Sciatic nerve (tissue), 2 donors: ENCODE data around the gene SPTLC1. TPM values are rescaled to one million over a fixed set of nuclear protein-coding genes. Genes with fewer than 3 reads are reported as not detected.
A peak's percentile ranks its signal among the peaks of the same experiment; 100 is the strongest.
"Not testable (repeated sequence)": the region's sequence is repeated elsewhere in the genome, so short reads cannot be mapped to it uniquely, and the experiment has no call there.

Experiments
- ATAC-seq: fragments of 200-7000 bp; cut with Tn5 transposase; one replicate; pipeline ENCODE4 v1.9.1; 2020; ENCODE audit warnings: mild to moderate bottlenecking, moderate library complexity
- DNase-seq: peaks from one replicate; pipeline ENCODE4 v3.0.0-alpha.2; 2020; ENCODE audit warnings: low spot score
- intact Hi-C: fragments of 100-400 bp; cut with DNase I; formaldehyde crosslinking; loops from one replicate; pipeline ENCODE4 v1.14.2; 2022
- total RNA-seq: library from RNA; stranded (reverse); fragmentation: NEBNext Ultra II Directional; extraction: Animal tissue kit (Norgen Biotek cat#: 25700); gene quantifications from one replicate; pipeline ENCODE4 v1.2.1, GENCODE V29; 2021
- donor health status: DM: no; HTN: no; CAD: no.
- donor health status: DM: no; HTN: no; CAD: no.

SPTLC1 gene, protein sequence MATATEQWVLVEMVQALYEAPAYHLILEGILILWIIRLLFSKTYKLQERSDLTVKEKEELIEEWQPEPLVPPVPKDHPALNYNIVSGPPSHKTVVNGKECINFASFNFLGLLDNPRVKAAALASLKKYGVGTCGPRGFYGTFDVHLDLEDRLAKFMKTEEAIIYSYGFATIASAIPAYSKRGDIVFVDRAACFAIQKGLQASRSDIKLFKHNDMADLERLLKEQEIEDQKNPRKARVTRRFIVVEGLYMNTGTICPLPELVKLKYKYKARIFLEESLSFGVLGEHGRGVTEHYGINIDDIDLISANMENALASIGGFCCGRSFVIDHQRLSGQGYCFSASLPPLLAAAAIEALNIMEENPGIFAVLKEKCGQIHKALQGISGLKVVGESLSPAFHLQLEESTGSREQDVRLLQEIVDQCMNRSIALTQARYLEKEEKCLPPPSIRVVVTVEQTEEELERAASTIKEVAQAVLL
- total RNA-seq = 66.4 TPM

DNA sequence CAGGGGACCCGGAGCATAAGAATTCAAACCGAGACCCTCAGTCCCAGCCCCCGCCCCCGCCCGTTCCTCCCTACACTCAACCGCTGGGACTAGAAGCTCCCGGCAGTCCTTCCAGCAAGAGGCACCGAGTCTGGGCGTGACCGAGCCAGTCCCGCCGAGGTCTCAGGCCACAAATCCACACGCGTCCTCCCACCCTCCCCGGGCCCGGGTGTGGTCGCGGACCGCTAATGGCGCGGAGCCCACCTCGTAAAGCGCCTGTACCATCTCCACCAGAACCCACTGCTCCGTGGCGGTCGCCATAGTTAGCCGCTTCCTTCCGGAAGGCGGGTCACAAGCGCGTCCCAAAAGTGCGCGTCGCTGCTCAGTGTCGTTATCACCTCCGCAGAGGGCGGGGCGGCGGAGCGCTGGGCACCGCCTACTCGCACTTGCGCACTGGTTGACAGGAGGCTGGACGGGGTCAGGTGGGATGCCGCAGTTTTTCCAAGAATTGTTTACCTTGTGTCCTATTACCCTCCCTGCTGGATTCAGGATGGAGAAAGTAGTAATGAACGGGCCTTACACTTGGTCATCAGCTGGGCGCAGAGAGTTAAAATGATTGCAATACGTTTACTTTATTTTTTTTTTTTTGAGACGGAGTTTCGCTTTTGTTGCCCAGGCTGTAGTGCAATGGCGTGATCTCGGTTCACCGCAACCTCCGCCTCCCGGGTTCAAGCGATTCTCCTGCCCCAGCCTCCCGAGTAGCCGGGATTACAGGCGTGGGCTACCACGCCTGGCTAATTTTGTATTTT lies at the start of gene SPTLC1:
SPTLC1 (minus strand) TSS at position 343 of the 788 bp plus-strand sequence; CDS start at position 300, 43 bp downstream.
- intact Hi-C loops = no loop called here
- peak; percentile 100 for ATAC-seq
- DNase-seq = peak; percentile 97

DNA sequence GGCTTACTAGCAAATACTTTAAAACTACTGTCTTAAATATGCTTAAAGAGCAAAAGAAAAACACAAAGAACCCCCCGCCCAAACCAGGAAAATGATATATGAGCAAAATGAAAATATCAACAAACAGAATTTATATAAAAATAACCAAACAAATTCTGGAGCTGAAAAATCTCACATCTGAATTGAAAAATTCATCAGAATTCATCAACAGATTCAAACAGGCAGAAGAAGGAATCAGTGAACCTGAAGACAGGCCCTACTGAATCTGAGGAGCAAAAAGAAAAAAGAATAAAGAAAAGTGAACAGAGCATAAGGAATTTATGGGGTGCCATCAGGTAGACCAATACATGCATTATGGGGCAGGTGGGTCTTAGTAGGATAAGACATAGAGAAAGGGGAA lies 49.8 kb upstream of the SPTLC1 start:
- intact Hi-C loops = no loop called here
- ATAC-seq = no peak
- no peak for DNase-seq

DNA sequence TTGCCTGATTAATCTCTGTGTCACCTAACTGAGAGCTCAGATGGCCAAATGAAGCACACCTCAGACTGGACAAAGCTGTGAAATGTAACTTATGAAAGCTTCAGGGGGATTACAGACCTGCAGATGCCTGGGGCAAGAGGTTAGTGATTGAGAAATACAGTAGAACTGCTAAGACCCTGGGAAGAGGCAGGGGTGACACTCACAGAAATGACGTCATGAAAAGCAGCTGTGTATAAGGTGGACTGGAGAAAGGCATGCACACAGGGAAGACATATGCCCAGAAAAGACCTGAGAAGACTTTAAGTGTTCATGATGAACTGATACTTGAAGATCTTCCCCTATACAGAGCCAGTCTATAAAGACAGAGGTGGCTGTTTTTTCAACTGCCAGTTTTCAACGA lies 49.3 kb upstream of the SPTLC1 start:
- DNase-seq (no peak), ATAC-seq (no peak)
- intact Hi-C loops = no loop called here

DNA sequence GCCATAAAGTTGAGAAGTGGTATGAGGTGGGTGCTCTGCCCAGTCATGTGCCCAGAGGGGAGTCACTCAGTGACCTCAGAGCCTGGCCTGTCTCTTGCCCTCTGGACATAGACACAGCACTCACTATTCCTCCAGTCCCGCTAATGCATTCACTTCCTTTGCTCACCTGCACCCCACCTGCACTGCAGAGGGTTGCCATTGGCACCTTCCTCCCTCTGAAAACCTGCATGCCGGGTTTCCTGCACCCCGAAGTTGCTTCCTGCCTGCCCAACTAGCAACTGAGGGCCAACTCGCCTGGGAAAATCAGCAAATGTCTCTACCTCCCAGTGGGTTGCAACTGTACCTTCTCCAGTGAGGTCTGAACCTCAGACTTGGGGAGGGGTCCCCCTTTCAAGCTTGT lies 48.1 kb upstream of the SPTLC1 start:
- DNase-seq (no peak), ATAC-seq (no peak)
- intact Hi-C loops = no loop called here

DNA sequence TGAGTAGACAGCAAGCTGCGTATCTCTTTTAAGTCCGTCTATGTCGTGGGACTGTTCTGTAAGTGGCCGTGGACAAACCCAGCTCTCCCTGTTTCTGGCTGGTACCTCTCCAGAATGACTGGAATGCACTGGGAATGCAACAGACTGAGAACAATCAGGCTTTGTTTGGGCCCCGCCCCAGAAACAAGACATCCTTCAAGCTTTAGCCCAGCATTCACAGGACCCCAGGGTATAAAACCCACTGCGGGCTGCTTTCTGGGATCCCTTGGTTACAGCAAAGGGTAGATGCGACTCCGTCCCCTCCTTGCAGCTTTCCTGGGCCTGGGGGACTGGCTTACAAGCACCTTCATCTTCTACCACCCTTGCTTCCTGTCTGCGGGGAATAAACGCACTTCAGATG lies 45.6 kb upstream of the SPTLC1 start:
- no peak for ATAC-seq
- DNase-seq = no peak
- intact Hi-C loops = no loop called here

DNA sequence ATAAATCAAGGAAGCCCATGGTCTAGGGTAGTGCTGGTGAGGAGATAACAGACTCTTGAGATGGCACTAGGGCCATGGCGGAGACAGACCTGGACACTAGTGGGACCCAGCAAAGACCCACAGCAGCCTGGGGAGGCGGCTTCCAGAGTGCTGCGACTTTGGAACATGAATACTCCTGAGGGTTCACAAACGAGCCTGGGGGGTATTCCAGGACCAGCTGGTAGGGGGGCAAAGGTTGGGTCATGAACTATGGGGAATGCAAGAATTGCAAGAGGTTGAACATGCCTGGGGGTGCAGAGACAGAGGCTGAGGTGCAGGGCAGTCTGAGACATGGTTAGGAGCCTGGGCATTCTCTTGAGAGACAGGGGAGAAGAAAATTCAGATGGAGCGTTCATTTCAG lies 43.8 kb upstream of the SPTLC1 start:
- no peak for DNase-seq
- intact Hi-C loops = no loop called here
- no peak for ATAC-seq

DNA sequence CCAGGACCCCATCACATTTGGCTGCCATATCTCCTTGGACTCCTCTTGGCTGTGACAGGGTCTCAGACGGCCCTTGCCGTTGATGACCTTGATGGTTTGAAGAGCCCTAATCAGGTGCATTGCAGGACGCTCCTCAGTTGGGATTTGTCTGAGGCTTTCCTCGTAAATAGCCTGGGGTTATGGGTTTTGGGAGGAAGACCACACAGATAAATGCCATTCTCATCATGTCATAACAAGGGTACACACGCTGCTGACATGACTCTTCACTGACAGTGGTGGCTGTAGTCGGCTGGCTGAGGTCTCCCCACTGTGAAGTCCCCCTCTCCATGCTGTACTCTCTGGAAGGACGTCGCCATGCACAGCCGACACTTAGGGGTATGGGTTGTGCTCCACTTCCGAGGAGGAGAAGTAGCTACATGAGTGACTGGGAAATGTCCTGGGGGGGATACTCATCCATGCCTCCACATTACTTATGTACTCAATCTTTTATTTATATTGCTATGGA lies 42.9 kb upstream of the SPTLC1 start:
- ATAC-seq (no peak), DNase-seq (no peak)
- intact Hi-C loops = no loop called here

DNA sequence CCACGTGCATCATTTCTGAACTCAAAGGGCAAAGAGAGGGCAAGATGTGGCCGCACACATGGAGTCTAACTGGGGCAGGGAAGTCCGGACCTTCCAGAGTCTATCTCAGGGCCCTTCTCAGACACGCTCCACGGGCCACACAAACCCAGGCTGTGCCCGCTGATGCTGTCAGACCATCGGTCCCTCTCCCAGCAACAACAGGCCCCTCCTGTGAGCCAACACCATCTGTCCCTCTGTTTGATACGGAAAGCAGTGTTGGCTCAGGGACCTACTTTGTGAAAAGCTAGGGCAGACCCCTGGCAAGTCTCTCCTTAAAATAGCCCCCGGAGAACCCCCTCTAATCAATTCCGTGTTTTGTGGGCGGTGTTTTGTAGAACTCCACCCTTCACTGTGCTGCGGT lies 40.5 kb upstream of the SPTLC1 start:
- DNase-seq, intact Hi-C loops, ATAC-seq: not testable (repeated sequence)

DNA sequence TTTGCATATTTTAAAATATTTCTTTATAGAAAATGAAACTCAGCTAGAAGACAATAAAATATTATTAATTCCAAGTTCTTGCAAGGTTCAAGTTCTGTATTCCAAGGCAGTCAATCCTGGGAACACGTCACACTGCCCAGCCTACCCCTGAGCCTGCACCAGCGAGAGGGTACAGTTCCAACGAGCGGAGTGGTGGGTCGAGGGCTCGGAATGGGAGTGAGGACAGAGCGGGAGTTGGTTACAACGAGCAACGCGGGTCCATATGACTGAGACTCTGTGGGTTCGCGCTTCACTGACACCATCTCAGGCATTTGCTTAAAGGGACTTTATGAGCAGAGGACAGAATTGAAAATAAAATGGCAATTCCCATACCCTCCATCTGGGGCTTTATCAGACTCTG lies 40.0 kb upstream of the SPTLC1 start:
- DNase-seq (no peak), ATAC-seq (no peak)
- intact Hi-C loops = no loop called here

DNA sequence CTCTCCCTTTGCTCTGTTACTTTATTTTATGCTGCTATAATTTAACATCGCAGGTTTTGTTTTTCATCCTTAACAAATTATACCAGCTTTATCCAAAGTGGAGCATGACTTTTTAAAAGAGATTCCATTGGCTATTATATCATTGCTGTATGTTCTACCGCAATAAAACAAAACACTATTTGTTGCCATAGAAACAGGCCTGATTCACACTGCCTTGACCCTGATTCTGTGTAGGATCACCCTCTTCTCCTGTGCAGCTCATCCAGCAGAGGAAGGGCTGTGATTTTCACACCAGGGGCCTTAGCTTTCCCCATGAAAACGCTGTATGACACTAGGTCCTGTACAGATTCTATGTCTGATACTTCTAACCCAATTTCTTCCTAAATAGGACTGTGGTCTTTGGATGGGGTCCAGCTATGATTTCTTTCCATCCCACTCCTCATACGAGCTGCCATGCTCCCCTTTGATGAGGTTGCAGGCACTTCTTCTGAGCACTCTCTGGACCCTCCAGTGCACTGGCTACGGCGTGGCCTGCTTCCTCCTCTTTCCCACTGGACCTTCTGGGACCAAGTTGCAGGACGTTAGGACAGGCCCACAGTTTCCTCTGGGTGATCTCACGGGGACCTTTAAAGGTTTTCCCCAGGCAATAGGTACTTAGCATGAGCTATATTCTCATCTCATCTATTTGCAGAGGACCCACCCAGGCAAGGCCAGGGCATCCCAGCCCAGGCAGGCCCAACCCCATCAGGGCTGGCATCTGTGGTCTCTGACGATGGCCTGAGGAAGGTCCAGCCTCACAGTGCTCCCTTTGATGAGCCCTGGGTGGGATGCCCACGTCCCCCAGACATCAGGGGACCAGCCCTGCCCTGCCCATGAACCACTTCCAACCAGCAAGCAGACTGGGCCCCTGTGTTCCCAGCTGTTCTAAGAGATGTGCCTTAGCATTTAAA lies 38.5 kb upstream of the SPTLC1 start:
- ATAC-seq, DNase-seq, intact Hi-C loops: not testable (repeated sequence)

DNA sequence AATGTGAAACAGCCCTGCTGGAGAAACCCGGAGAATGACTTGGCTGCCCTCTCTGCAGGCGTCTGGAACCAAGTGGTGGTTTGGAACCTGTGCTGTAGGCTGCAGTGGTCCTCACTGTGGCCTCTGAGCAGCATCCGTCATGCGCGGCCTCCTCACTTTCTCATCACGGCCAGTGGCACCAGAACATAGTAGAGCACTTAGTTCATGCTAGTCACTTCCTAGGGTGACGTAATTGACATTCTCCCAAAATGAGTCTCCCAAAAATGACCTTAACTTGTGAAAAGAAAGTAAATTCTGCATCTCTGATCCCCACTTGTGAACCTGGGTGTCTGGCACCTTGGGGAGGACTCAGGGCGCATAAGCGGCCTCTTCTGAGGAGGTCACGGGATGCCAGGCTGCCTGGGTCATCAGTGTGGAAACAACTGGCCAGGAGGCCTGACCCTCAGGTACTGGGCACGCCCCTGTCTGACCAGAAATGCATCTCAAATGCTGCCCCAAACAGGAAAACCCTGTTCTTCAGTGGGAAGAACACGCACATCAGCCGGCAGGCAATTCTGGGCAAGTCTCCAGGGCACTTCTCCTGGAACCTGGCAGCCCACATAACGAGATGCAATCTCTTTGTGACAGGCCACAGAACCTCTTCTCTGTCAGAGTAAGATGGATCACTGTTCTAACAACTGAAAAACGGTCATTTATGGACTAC lies 36.6 kb upstream of the SPTLC1 start:
- intact Hi-C loops = no loop called here
- ATAC-seq (no peak), DNase-seq (no peak)

DNA sequence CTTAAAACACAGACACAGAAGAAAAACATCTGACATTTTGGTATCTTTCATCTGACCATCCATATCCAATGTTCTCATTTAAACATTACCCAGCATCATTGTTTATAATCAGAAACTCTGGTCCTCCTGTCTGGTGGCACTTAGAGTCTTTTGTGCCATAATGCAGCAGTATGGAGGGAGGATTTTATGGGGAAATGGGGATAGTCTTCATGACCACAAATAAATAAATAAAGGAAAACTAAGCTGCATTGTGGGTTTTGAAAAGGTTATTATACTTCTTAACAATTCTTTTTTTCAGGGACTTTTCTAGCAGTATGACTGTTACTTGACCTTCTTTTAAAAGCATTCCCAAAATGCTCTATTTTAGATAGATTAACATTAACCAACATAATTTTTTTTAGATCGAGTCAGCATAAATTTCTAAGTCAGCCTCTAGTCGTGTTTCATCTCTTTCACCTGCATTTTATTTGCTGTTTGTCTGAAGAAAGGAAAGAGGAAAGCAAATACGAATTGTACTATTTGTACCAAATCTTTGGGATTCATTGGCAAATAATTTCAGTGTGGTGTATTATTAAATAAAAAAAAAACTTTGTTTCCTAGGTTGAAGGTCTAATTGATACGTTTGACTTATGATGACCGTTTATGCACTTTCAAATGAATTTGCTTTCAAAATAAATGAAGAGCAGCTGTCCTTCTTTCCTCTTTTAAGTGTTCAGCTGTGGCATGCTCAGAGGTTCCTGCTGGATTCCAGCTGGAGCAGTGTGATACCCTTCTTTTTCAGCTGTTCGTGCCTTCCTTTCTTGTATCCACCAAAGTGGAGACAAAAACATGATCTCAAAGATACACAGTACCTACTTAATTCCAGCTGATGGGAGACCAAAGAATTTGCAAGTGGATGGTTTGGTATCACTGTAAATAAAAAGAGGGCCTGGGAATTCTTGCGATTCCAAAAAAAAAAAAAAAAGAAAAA lies 35.6 kb upstream of the SPTLC1 start:
- ATAC-seq, DNase-seq, intact Hi-C loops: not testable (repeated sequence)

DNA sequence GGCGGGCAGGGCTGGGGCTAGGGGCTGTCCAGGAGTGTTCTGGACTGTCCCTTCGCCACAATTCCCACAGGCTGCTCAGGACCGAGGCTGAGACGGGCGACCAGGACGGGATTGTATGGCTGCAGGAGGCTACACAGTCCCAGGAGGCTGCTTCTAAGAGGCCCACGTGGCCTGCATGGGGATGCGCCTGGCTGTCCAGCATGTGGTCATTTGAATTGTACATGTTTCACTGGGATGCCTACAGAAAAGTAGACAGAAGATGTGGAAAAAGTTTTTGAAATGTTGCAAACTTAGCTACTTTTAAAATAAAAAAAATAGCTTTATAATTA lies 32.6 kb upstream of the SPTLC1 start:
- ATAC-seq = peak; percentile 47
- intact Hi-C loops = loop anchor here (10.0 kb wide), 1 partner anchor 647 kb away; no protein-coding TSS in a partner anchor
- DNase-seq = no peak

DNA sequence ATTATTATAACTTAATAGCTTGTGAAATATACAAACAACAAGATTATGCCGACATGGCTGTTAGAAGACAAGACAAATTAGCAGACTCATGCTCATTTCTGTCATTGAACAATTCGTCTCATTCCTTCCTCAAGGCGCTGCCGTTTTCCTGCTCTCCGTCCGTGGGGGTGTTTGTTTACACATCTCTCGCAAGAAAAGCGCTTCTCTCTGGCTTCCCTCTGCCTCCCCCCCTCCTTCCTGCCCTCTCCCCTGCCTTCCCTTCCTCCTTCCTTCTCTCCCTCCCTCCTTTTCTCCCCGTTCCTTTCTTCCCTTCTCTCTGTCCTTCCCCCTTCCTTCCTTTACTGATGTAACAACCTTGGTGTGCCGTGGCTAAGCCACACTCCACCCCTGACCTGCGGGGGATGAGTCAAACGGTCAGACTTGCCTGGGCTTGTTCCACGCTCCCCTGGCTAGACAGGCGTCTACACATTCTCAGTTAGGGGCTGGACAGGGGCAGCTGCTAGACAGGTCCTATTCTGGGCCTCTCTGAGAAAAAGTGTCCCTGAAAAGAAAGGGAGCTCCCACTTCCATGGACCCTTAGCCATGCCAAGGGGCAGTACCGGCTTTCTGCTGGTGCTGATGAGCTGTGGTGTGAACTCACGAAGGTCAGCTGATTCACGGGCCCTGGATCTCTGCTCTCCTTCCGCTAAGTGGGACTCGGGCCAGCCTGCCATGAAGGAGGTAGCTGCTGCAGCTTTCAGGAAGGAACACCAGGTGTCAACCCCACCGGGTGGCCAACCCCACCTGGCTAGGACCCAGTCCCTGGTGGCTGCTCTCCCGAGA lies 32.0 kb upstream of the SPTLC1 start:
- peak; percentile 89 for ATAC-seq
- no peak for DNase-seq
- intact Hi-C loops = loop anchor here (10.0 kb wide), 1 partner anchor 648 kb away; no protein-coding TSS in a partner anchor

DNA sequence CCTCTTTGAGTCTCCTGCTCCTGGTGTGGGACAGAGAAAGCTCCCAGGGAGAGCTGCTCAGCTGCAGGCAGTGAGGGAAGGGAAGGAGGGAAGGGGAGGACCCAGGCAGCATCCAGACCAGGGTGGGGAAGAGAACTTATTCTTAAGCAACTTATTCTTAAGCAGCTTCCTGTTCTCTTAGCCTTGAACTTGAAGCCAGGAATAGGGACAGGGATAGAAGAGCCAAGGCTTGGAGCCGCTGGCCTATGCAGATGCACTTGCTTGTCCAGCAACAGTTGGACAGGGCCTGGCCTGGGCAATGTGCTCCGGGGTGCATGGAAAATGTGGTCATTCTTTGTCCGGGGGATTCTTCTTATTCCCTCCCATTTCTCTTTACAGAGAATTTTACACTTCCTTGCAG lies 31.4 kb upstream of the SPTLC1 start:
- DNase-seq = no peak
- intact Hi-C loops = loop anchor here (10.0 kb wide), 1 partner anchor 648 kb away; no protein-coding TSS in a partner anchor
- peak; percentile 59 for ATAC-seq

DNA sequence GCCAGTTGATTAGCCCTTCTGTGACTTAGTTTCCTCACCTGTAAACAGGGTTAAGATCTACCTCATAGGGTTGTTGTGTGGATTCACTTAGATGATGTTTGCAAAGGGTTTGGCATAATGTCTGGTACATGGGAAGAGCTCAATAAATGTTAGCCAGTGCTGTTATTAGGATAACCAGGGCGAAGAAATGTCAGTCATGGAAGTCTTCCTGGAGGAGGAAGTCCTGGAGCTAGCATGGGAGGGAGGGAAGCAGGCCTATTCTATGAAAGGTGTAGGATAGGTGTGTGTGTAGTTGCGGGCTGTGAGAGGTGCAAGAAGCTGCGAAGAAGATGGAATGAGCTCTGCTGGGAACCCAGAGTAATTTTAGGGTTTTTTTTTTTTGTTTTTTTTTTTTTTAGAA lies 30.6 kb upstream of the SPTLC1 start:
- intact Hi-C loops = loop anchor here (10.0 kb wide), 1 partner anchor 649 kb away; no protein-coding TSS in a partner anchor
- ATAC-seq, DNase-seq: not testable (repeated sequence)
